Peyer's patch (tissue), 4 donors: ENCODE data around the gene UBE3C. TPM values are rescaled to one million over a fixed set of nuclear protein-coding genes. Genes with fewer than 3 reads are reported as not detected.

Source experiments
- DNase-seq, 3 donors: peaks; one replicate each; pipeline ENCODE4 v3.0.0-alpha.2; 2017 to 2019
- H3K27ac ChIP-seq, 4 donors: fragments of 200-600 bp; sonication (generic); one replicate each; pipeline ENCODE4 v1.5.1; 2016 to 2019
- H3K27me3 ChIP-seq, 2 donors: fragments of 200-600 bp; sonication (generic); one replicate each; pipeline ENCODE4 v1.5.1; 2019
- H3K36me3 ChIP-seq, 3 donors: fragments of 200-600 bp; sonication (generic); one replicate each; pipeline ENCODE4 v1.5.1; 2016 to 2019
- H3K4me1 ChIP-seq, 4 donors: fragments of 200-600 bp; sonication (generic); one replicate each; pipeline ENCODE4 v1.5.1; 2016 to 2019
- H3K4me3 ChIP-seq, 4 donors: fragments of 200-600 bp; sonication (generic); 1 replicate in 3 of 4; 2 replicates in 1 of 4; pipeline ENCODE4 v1.5.1; 2016 to 2019; ENCODE audit warnings: mild to moderate bottlenecking in 1 of 4
- H3K9me3 ChIP-seq, 4 donors: fragments of 200-600 bp; sonication (generic); one replicate each; pipeline ENCODE4 v1.5.1; 2016 to 2019; ENCODE audit warnings: mild to moderate bottlenecking in 1 of 4
- POLR2A ChIP-seq, 2 donors: fragments of 450-650 bp; IDR thresholded peaks; one replicate each; pipeline ENCODE4 v1.5.1; 2017; ENCODE audit warnings: antibody characterized with exemption in 2 of 2, mild to moderate bottlenecking in 2 of 2, moderate library complexity in 2 of 2
- total RNA-seq, 4 donors: library from RNA; depleted of rRNA; stranded (reverse); fragments of >200 nt; gene quantifications; one replicate each; pipeline ENCODE4 v1.1.0, GENCODE V29; 2016
- TF ChIP-seq, protein P1 (sequence below), 6 experiments: fragments of 450-650 bp in 4 of 6; fragments of 200-600 bp in 2 of 6; sonication (generic) in 1 of 6; IDR thresholded peaks; one replicate each; pipeline ENCODE4 v1.5.1; 2017 to 2019; ENCODE audit warnings: antibody characterized with exemption in 6 of 6, mild to moderate bottlenecking in 3 of 6, moderate library complexity in 1 of 6

UBE3C gene
- total RNA-seq, 4 donors from 2014 or later = 76.4 to 106 (median 101) TPM

DNA sequence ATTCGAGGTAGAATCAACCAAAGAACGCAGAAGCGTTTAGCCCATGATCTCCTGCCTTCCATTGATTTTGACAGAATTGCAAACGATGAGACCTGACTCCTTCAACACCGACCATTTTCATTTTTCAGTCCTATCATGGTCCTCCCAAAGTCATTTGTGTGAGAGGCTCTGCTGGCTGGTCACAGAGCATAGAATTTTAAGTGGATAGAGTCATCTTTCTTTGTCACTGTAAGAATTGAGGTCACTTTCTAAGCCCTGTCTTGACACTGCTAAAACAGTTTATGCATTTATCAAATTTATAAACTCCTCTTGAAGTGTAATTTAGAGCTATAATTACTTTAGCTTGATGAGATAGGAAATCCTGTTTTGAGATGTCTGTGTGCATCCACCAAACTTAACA, 72.0 kb downstream of the UBE3C start:
- DNase-seq = no peak
- peaks cover 0 to 29% (median 0%) of the 10 kb centered on the region in 3 donors for H3K36me3 ChIP-seq
- no peaks in the 10 kb centered on the region for H3K9me3 ChIP-seq

DNA sequence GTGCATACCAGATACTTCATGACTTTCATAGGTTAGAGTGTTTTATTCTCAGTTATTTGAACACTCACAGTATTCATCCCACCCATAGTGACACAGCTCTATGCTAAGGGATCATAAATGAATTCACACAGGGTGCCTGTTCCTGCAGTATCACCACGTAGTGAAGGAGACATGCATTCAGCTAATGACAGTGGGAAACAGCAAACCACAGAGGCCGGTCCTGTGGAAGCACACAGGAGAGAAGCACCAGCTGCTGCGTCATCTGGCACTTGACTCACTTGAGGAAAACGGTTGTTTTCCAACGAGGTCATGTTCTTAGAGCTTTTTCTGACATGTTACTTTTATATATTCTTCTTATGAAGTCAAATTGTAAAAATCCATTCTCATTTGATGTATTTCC, 73.0 kb downstream of the UBE3C start:
- H3K4me3 ChIP-seq = no peak overlapping the region
- H3K36me3 ChIP-seq = peaks cover 0 to 29% (median 0%) of the 10 kb centered on the region in 3 donors
- no peaks in the 10 kb centered on the region for H3K9me3 ChIP-seq
- H3K27ac ChIP-seq = no peak overlapping the region
- H3K4me1 ChIP-seq = no peaks in the 10 kb centered on the region
- TF ChIP-seq, protein P1, sequence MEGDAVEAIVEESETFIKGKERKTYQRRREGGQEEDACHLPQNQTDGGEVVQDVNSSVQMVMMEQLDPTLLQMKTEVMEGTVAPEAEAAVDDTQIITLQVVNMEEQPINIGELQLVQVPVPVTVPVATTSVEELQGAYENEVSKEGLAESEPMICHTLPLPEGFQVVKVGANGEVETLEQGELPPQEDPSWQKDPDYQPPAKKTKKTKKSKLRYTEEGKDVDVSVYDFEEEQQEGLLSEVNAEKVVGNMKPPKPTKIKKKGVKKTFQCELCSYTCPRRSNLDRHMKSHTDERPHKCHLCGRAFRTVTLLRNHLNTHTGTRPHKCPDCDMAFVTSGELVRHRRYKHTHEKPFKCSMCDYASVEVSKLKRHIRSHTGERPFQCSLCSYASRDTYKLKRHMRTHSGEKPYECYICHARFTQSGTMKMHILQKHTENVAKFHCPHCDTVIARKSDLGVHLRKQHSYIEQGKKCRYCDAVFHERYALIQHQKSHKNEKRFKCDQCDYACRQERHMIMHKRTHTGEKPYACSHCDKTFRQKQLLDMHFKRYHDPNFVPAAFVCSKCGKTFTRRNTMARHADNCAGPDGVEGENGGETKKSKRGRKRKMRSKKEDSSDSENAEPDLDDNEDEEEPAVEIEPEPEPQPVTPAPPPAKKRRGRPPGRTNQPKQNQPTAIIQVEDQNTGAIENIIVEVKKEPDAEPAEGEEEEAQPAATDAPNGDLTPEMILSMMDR (IDR thresholded peaks at IDR 0.05) = no peak
- no peak for TF ChIP-seq POLR2A (IDR thresholded peaks at IDR 0.05)
- no peaks in the 10 kb centered on the region for H3K27me3 ChIP-seq
- DNase-seq = no peak

More for the DNA sequence above, 72.0 kb downstream of the UBE3C start:
- H3K27ac ChIP-seq = no peak overlapping the region
- H3K4me1 ChIP-seq = no peaks in the 10 kb centered on the region
- H3K27me3 ChIP-seq = no peaks in the 10 kb centered on the region
- H3K4me3 ChIP-seq = no peak overlapping the region
- no peak for TF ChIP-seq POLR2A (IDR thresholded peaks at IDR 0.05)
- TF ChIP-seq, protein P1 (IDR thresholded peaks at IDR 0.05) = no peak

DNA sequence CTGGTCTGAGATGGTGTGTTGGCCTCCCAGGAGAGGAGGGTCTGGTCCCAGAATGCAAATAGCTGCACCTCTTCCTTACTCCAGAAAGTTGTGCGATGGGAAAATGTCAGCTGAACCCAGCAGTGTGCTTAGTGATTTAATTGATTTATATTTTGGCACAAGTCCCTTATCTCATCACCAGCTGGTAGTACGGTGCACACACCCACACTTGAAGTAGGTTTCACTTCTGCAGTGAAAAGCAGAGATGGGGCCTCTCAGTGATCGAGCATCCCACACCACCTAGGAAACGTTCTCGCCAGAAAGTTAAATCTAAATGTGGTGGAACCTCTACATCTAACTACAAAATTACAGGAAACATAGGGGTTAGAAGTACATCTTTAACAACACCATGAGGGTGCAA, 80.4 kb downstream of the UBE3C start:
- Histone ChIP-seq H3K27ac (no peak overlapping the region), H3K27me3 (no peaks in the 10 kb centered on the region), H3K4me1 (no peaks in the 10 kb centered on the region), H3K36me3 (peaks cover 0 to 56% (median 0%) of the 10 kb centered on the region in 3 donors), H3K4me3 (no peak overlapping the region), H3K9me3 (no peaks in the 10 kb centered on the region)
- TF ChIP-seq, protein P1 (IDR thresholded peaks at IDR 0.05) = no peak
- DNase-seq = no peak

DNA sequence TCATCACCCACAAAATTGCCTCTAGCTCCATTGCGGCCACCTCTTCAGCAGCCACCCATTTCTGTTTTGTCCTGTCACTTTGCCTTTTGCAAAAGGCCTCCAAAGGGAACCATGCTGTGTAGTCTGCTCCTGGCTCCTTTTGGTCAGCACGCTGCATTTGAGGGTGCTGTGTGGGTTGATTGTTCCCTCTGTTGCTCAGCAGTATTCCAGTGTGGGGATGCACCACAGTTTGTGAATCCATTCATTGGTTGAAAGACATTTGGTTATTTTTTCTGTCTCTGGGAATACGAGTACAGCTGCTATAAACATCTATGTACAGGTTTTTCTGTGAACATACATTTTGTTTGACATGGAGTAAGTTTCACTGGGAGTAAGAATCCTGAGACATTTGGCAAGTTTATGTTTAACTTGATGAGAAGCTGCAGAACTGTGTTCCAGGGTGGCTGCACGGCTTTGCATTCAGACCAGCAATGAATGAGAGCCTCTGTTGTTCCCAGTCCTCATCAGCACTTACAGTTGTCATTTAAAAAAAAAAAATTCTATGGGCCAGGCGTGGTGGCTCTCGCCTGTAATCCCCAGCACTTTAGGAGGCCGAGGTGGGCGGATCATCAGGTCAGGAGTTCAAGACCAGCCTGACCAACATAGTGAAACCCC, 82.3 kb downstream of the UBE3C start:
- Histone ChIP-seq H3K36me3 (peaks cover 0 to 73% (median 0%) of the 10 kb centered on the region in 3 donors), H3K27me3 (no peaks in the 10 kb centered on the region)
- TF ChIP-seq POLR2A (IDR thresholded peaks at IDR 0.05) = no peak
- TF ChIP-seq, protein P1 (IDR thresholded peaks at IDR 0.05) = no peak

DNA sequence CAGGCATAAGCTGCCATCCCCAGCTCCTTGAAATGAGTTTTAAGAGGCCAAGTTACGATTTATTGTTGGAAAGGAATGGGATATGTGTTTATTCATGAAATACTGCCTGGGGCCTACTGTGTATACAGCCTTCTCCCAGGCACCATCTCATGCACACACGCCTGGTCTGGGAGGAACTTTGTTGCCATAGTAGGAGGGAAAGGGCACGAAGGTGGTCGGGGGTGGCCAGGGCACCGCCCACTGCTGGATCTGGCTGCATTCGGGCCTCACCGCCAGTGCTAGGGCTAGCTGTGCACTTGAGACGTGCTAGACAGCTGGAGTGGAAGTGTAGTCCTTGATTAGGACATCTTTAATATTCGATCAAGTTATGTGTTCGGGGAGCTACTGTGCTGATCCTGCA, 84.0 kb downstream of the UBE3C start:
- TF ChIP-seq POLR2A (IDR thresholded peaks at IDR 0.05) = no peak
- TF ChIP-seq, protein P1 (IDR thresholded peaks at IDR 0.05) = no peak
- Histone ChIP-seq H3K36me3 (peaks cover 0 to 75% (median 0%) of the 10 kb centered on the region in 3 donors), H3K27ac (no peak overlapping the region), H3K9me3 (no peaks in the 10 kb centered on the region), H3K27me3 (no peaks in the 10 kb centered on the region), H3K4me3 (no peak overlapping the region), H3K4me1 (no peaks in the 10 kb centered on the region)
- no peak for DNase-seq

More for the DNA sequence above, 82.3 kb downstream of the UBE3C start:
- no peak overlapping the region for H3K27ac ChIP-seq
- no peak for DNase-seq
- H3K4me3 ChIP-seq = no peak overlapping the region
- H3K4me1 ChIP-seq = no peaks in the 10 kb centered on the region
- no peaks in the 10 kb centered on the region for H3K9me3 ChIP-seq
